ENCODE data around the gene VAMP2. TPM values are rescaled to one million over a fixed set of nuclear protein-coding genes. Genes with fewer than 3 reads are reported as not detected.

VAMP2 gene
- total RNA-seq, 2 experiments from 2014 or later, result 30.0 to 33.7 TPM

GRCh38 chr17:8124350-8125153, 38.2 kb downstream of the VAMP2 start:
- no peak for TF ChIP-seq CTCF (IDR thresholded peaks at IDR 0.05)
- intact Hi-C loops (cut with micrococcal nuclease), result loop anchor here (2.0 to 10.0 kb wide), 2 partner anchors 28 to 170 kb away; partner anchors contain the start of genes PER1 and SLC25A35
- Mint-ChIP-seq H3K36me3 (ENCODE audit: low read depth) (peaks cover 9% of the 10 kb centered on the region), H3K9me3 (no peaks in the 10 kb centered on the region), H3K4me3 (peak overlapping the region; percentile 97), H3K27ac (no peak overlapping the region), H3K4me1 (ENCODE audit: low read depth) (peaks cover 53% of the 10 kb centered on the region), H3K27me3 (peaks cover 34% of the 10 kb centered on the region)
- CTCF ChIA-PET, result interaction anchor here (0.6 to 3.5 kb wide), 9 partner anchors 14 to 176 kb away, joined by 3 to 30 read pairs (median 5); no protein-coding TSS in a partner anchor
- DNase-seq (peak; percentile 56), ATAC-seq (no peak)
- POLR2A ChIA-PET, result interaction anchor here (0.6 to 7.1 kb wide), 14 partner anchors 10 to 177 kb away, joined by 3 to 102 read pairs (median 6); partner anchors contain the start of genes PFAS and VAMP2

GRCh38 chr17:8123695-8124349, 38.9 kb downstream of the VAMP2 start, which contains the start of gene HES7:
HES7 (minus strand) TSS chr17:8124106; CDS start chr17:8124084, 22 bp downstream.
- ATAC-seq, result no peak

GRCh38 chr17:8122924-8123694, 39.6 kb downstream of the VAMP2 start:
- ATAC-seq, result peak; percentile 3

More at GRCh38 chr17:8123695-8124349, 38.9 kb downstream of the VAMP2 start, which contains the start of gene HES7:
- Mint-ChIP-seq H3K4me3 (peak within 1 kb of the TSS; percentile 97), H3K27ac (no peak within 1 kb of the TSS), H3K36me3 (ENCODE audit: low read depth) (peaks cover 11% of the 10 kb centered on the region), H3K4me1 (ENCODE audit: low read depth) (peaks cover 53% of the 10 kb centered on the region), H3K27me3 (peaks cover 34% of the 10 kb centered on the region), H3K9me3 (no peaks in the 10 kb centered on the region)
- peak; percentile 29 for DNase-seq
- no peak for TF ChIP-seq CTCF (IDR thresholded peaks at IDR 0.05)
- CTCF ChIA-PET, result interaction anchor here (0.9 to 3.5 kb wide), 11 partner anchors 13 to 177 kb away, joined by 3 to 30 read pairs (median 5); no protein-coding TSS in a partner anchor
- intact Hi-C loops (cut with micrococcal nuclease), result loop anchor here (2.0 to 10.0 kb wide), 2 partner anchors 29 to 171 kb away; partner anchors contain the start of genes PER1 and SLC25A35
- POLR2A ChIA-PET, result interaction anchor here (1.0 to 7.1 kb wide), 13 partner anchors 10 to 125 kb away, joined by 3 to 102 read pairs (median 7); partner anchors contain the start of genes PFAS and VAMP2

More at GRCh38 chr17:8122924-8123694, 39.6 kb downstream of the VAMP2 start:
- ChIA-PET POLR2A (interaction anchor here (1.0 to 7.1 kb wide), 14 partner anchors 15 to 126 kb away, joined by 3 to 102 read pairs (median 8); partner anchors contain the start of genes PFAS and VAMP2), CTCF (interaction anchor here (0.6 to 3.5 kb wide), 14 partner anchors 9 to 178 kb away, joined by 3 to 30 read pairs (median 4); partner anchors contain the start of genes AURKB and CTC1)
- intact Hi-C loops (cut with micrococcal nuclease), result loop anchor here (10.0 kb wide), 1 partner anchor 172 kb away; the partner anchor contains the start of gene SLC25A35
- peaks cover 11% of the 10 kb centered on the region for H3K36me3 Mint-ChIP-seq (ENCODE audit: low read depth)
- TF ChIP-seq CTCF (IDR thresholded peaks at IDR 0.05), result no peak
- H3K9me3 Mint-ChIP-seq, result no peaks in the 10 kb centered on the region
- peak overlapping the region; percentile 97 for H3K4me3 Mint-ChIP-seq
- H3K27me3 Mint-ChIP-seq, result peaks cover 34% of the 10 kb centered on the region
- no peak overlapping the region for H3K27ac Mint-ChIP-seq
- H3K4me1 Mint-ChIP-seq (ENCODE audit: low read depth), result peaks cover 55% of the 10 kb centered on the region
- DNase-seq, result peak; percentile 67

Data from activated CD8-positive, alpha-beta T cell treated with anti-CD3 and anti-CD28 coated beads for 36 hours (primary cell).